ENCODE measurements around the gene PODXL. TPM values are rescaled to one million over a fixed set of nuclear protein-coding genes. Genes with fewer than 3 reads are reported as not detected.

The PODXL gene
- total and polyA plus RNA-seq, 2 experiments from 2014 or later: 220 to 727 TPM

DNA sequence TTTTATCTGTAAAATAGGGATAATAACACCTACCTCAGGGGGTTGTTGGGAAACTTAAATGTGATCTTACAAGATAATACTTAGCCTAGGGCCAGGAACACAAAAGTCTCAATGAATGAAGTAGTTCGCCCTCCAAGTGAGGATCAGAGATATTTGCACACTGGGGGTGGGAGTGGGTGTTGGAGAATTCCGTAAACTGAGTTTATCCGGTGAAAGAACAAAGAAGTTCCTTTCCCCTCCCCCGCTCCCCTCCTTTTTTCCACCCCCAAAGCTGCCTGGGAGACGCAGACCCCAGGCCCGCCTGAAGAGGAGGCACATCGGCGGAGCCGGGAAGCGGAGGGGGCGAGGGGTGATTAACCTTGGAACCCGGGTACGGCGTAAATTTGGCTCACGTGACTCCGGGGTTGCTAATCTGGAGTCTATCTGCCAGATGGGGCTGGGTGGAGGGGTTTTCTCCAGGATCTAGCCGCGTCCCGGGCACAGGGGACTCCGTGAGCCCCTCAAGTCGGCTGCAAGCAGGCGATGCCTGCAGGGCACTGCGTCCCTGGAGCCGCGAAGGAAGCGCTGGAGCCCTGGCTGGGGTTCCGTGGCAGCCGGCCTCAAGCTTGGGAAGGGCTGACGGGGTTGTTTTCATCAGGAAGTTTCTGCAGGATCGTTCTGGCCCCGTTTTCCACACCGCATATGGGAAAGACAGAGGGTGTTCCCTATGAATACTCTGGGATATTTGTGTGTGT lies 1.4 kb upstream of the PODXL start:
- TF ChIP-seq POLR2AphosphoS5 (IDR thresholded peaks at IDR 0.05; ENCODE audit: low read depth) (peak; percentile 49; the same call in 1 of the 2 replicates), CREB1 (CRISPR knock-in tag; IDR thresholded peaks at IDR 0.05; ENCODE audit: low read depth) (0 out of 2 replicates have a peak, but pooled peaks have one; percentile 15)
- TF ChIP-seq, protein P1, sequence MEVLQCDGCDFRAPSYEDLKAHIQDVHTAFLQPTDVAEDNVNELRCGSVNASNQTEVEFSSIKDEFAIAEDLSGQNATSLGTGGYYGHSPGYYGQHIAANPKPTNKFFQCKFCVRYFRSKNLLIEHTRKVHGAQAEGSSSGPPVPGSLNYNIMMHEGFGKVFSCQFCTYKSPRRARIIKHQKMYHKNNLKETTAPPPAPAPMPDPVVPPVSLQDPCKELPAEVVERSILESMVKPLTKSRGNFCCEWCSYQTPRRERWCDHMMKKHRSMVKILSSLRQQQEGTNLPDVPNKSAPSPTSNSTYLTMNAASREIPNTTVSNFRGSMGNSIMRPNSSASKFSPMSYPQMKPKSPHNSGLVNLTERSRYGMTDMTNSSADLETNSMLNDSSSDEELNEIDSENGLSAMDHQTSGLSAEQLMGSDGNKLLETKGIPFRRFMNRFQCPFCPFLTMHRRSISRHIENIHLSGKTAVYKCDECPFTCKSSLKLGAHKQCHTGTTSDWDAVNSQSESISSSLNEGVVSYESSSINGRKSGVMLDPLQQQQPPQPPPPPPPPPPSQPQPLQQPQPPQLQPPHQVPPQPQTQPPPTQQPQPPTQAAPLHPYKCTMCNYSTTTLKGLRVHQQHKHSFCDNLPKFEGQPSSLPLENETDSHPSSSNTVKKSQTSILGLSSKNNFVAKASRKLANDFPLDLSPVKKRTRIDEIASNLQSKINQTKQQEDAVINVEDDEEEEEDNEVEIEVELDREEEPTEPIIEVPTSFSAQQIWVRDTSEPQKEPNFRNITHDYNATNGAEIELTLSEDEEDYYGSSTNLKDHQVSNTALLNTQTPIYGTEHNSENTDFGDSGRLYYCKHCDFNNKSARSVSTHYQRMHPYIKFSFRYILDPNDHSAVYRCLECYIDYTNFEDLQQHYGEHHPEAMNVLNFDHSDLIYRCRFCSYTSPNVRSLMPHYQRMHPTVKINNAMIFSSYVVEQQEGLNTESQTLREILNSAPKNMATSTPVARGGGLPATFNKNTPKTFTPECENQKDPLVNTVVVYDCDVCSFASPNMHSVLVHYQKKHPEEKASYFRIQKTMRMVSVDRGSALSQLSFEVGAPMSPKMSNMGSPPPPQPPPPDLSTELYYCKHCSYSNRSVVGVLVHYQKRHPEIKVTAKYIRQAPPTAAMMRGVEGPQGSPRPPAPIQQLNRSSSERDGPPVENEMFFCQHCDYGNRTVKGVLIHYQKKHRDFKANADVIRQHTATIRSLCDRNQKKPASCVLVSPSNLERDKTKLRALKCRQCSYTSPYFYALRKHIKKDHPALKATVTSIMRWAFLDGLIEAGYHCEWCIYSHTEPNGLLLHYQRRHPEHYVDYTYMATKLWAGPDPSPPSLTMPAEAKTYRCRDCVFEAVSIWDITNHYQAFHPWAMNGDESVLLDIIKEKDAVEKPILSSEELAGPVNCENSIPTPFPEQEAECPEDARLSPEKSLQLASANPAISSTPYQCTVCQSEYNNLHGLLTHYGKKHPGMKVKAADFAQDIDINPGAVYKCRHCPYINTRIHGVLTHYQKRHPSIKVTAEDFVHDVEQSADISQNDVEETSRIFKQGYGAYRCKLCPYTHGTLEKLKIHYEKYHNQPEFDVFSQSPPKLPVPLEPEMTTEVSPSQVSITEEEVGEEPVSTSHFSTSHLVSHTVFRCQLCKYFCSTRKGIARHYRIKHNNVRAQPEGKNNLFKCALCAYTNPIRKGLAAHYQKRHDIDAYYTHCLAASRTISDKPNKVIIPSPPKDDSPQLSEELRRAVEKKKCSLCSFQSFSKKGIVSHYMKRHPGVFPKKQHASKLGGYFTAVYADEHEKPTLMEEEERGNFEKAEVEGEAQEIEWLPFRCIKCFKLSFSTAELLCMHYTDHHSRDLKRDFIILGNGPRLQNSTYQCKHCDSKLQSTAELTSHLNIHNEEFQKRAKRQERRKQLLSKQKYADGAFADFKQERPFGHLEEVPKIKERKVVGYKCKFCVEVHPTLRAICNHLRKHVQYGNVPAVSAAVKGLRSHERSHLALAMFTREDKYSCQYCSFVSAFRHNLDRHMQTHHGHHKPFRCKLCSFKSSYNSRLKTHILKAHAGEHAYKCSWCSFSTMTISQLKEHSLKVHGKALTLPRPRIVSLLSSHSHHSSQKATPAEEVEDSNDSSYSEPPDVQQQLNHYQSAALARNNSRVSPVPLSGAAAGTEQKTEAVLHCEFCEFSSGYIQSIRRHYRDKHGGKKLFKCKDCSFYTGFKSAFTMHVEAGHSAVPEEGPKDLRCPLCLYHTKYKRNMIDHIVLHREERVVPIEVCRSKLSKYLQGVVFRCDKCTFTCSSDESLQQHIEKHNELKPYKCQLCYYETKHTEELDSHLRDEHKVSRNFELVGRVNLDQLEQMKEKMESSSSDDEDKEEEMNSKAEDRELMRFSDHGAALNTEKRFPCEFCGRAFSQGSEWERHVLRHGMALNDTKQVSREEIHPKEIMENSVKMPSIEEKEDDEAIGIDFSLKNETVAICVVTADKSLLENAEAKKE (CRISPR knock-in tag; IDR thresholded peaks at IDR 0.05): no peak
- Histone ChIP-seq H3K4me3 (peak overlapping the region; percentile 72), H3F3A (replicated peaks; ENCODE audit: low read depth) (peaks cover 35% of the 10 kb centered on the region), H4K20me1 (replicated peaks; ENCODE audit: insufficient read depth) (peaks cover 29% of the 10 kb centered on the region), H3K4me1 (ENCODE audit: insufficient read depth) (peaks cover 37% of the 10 kb centered on the region), H3K79me2 (replicated peaks; ENCODE audit: insufficient read depth) (peaks cover 44% of the 10 kb centered on the region), H3K4me2 (peak overlapping the region; percentile 84), H3K27me3 (ENCODE audit: insufficient read depth) (no peaks in the 10 kb centered on the region), H2AFZ (no peak overlapping the region), H3K27ac (ENCODE audit: low read depth) (peak overlapping the region; percentile 91), H3K9me2 (ENCODE audit: insufficient read depth) (peaks cover 9% of the 10 kb centered on the region; the same call in 1 of the 2 replicates), H3K36me3 (ENCODE audit: insufficient read depth) (peaks cover 25% of the 10 kb centered on the region)
- no peaks in the 10 kb centered on the region for H3K9me3 Mint-ChIP-seq
- H3K27me3 Mint-ChIP-seq (ENCODE audit: insufficient read depth, low read depth, poor library complexity): peaks cover 20% of the 10 kb centered on the region
- peaks cover 31% of the 10 kb centered on the region for H3K4me1 Mint-ChIP-seq
- H3K4me3 Mint-ChIP-seq: peak overlapping the region; percentile 75
- H3K36me3 Mint-ChIP-seq (ENCODE audit: low read depth): peaks cover 31% of the 10 kb centered on the region
- ATAC-seq (peak; percentile 60), DNase-seq (ENCODE audit: low spot score) (peak; percentile 93)
- peak overlapping the region; percentile 92 for H3K27ac Mint-ChIP-seq
